Head of caudate nucleus (tissue), 42 donors: ENCODE data around the gene TWNK.
"Not testable (repeated sequence)": the region's sequence is repeated elsewhere in the genome, so short reads cannot be mapped to it uniquely, and the experiment has no call there.

ENCODE experiments used
- DNase-seq, 42 donors: peaks; one replicate each; pipeline versions ENCODE4 v3.0.0 to v3.0.0-alpha.2; 2020 to 2021; ENCODE audit warnings: mixed read lengths in 7 of 42
- intact Hi-C: fragments of 100-400 bp; cut with DNase I; formaldehyde crosslinking; loops from one replicate; pipeline ENCODE4 v1.15.0; 2022

TWNK gene

GRCh38 chr10:100972115-100972903, 15.0 kb upstream of the TWNK start:
- intact Hi-C loops = no loop called here
- peak in 1 of 42 donors; percentile 7 for DNase-seq

GRCh38 chr10:100972904-100973535, 14.3 kb upstream of the TWNK start:
- intact Hi-C loops = no loop called here
- peak in 3 of 42 donors; percentile 6 to 27 (median 8) for DNase-seq

- intact Hi-C loops = not testable (repeated sequence)
- DNase-seq = peak in 1 of 42 donors; percentile 3
Observed at GRCh38 chr10:100975397-100975796, 11.9 kb upstream of the TWNK start.

GRCh38 chr10:100976906-100977305, 10.4 kb upstream of the TWNK start:
- DNase-seq = peak in 3 of 42 donors; percentile 0 to 9 (median 5)
- intact Hi-C loops = no loop called here

GRCh38 chr10:100977436-100977835, 9.9 kb upstream of the TWNK start:
- peak in 7 of 42 donors; percentile 3 to 23 (median 6) for DNase-seq
- intact Hi-C loops = no loop called here

- intact Hi-C loops = no loop called here
- peak in 7 of 42 donors; percentile 6 to 22 (median 10) for DNase-seq
Observed at GRCh38 chr10:100978121-100978900, 9.0 kb upstream of the TWNK start.

- intact Hi-C loops = no loop called here
- peak in 7 of 42 donors; percentile 2 to 26 (median 6) for DNase-seq
Observed at GRCh38 chr10:100978901-100979195, 8.5 kb upstream of the TWNK start.

- peak in 8 of 42 donors; percentile 1 to 26 (median 18) for DNase-seq
- intact Hi-C loops = no loop called here
Observed at GRCh38 chr10:100979791-100980272, 7.5 kb upstream of the TWNK start.

- intact Hi-C loops = no loop called here
- peak in 3 of 42 donors; percentile 3 to 4 (median 4) for DNase-seq
Observed at GRCh38 chr10:100980311-100980710, 7.0 kb upstream of the TWNK start.

GRCh38 chr10:100980711-100981110, 6.6 kb upstream of the TWNK start:
- peak in 8 of 42 donors; percentile 2 to 25 (median 6) for DNase-seq
- intact Hi-C loops = no loop called here

GRCh38 chr10:100981178-100981772, 6.1 kb upstream of the TWNK start:
- intact Hi-C loops = no loop called here
- DNase-seq = no peak

GRCh38 chr10:100982916-100983830, 4.2 kb upstream of the TWNK start:
- peak in 9 of 42 donors; percentile 7 to 40 (median 15) for DNase-seq

GRCh38 chr10:100983868-100984671, 3.3 kb upstream of the TWNK start:
- intact Hi-C loops = no loop called here

More at GRCh38 chr10:100982916-100983830, 4.2 kb upstream of the TWNK start:
- intact Hi-C loops = no loop called here

GRCh38 chr10:100984672-100985177, 2.6 kb upstream of the TWNK start:
- peak in 5 of 42 donors; percentile 4 to 22 (median 6) for DNase-seq
- intact Hi-C loops = no loop called here

More at GRCh38 chr10:100983868-100984671, 3.3 kb upstream of the TWNK start:
- peak in 8 of 42 donors; percentile 3 to 38 (median 8) for DNase-seq

GRCh38 chr10:100985336-100985735, 2.0 kb upstream of the TWNK start:
- peak in 14 of 42 donors; percentile 14 to 61 (median 39) for DNase-seq

GRCh38 chr10:100986623-100986951, 756 bp upstream of the TWNK start:
- intact Hi-C loops = no loop called here
- DNase-seq = no peak

More at GRCh38 chr10:100985336-100985735, 2.0 kb upstream of the TWNK start:
- intact Hi-C loops = no loop called here

GRCh38 chr10:100987685-100988049, 324 bp downstream of the TWNK start:
- intact Hi-C loops = no loop called here

More at GRCh38 chr10:100987685-100988049, 324 bp downstream of the TWNK start:
- DNase-seq = no peak
